GM04503 (cell line): ENCODE data around the gene SF3B2.
"Not testable (repeated sequence)": the region's sequence is repeated elsewhere in the genome, so short reads cannot be mapped to it uniquely, and the experiment has no call there.

ENCODE experiments used
- DNase-seq: peaks from one replicate; pipeline ENCODE4 v3.0.0-alpha.2; 2012; ENCODE audit warnings: low read depth

SF3B2 gene, protein sequence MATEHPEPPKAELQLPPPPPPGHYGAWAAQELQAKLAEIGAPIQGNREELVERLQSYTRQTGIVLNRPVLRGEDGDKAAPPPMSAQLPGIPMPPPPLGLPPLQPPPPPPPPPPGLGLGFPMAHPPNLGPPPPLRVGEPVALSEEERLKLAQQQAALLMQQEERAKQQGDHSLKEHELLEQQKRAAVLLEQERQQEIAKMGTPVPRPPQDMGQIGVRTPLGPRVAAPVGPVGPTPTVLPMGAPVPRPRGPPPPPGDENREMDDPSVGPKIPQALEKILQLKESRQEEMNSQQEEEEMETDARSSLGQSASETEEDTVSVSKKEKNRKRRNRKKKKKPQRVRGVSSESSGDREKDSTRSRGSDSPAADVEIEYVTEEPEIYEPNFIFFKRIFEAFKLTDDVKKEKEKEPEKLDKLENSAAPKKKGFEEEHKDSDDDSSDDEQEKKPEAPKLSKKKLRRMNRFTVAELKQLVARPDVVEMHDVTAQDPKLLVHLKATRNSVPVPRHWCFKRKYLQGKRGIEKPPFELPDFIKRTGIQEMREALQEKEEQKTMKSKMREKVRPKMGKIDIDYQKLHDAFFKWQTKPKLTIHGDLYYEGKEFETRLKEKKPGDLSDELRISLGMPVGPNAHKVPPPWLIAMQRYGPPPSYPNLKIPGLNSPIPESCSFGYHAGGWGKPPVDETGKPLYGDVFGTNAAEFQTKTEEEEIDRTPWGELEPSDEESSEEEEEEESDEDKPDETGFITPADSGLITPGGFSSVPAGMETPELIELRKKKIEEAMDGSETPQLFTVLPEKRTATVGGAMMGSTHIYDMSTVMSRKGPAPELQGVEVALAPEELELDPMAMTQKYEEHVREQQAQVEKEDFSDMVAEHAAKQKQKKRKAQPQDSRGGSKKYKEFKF

DNA sequence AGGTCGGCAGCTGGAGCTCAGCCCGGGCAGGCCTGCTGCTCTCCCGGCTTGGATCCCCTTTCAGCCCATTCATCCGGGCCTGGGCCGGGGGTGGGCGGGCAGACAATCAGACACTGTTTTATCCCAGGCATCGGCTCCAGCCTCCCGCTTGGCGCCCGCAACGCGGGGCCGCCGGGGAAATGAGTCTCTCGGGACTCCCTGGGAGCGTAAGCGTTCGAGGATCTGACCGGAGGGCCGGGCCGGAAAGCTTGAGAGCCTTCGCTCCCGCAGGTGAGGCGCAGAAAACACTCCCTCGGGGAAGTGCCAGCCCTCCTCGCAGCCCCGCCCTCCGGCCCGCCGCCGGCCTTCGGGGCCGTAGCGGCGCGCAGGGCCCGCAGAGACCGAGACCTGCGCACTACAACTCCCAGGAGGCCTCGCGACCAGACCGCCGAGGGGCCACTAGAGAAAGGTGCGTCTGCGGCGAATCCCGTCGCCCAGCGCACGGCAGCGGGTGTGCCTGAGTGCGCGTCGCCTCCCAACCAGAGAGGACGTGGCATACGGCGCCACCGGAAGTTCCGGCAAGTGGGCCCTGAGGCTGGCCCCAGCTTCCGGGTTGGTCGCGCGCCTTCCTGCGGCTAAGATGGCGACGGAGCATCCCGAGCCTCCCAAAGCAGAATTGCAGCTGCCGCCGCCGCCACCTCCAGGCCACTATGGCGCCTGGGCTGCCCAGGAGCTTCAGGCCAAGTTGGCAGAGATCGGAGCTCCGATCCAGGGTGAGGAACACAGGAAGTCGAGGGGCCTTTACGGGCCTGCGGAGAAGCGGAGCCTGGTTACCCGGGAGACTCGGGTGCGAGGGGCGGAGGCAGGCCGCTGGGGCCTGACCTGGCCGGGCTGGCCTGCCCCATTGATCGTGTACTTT is at the start of gene SF3B2:
Gene SF3B2, plus strand, starts transcription at position 599 of the 898 bp plus-strand sequence. Its CDS starts 21 bp downstream, at position 620.
- peak; percentile 86 for DNase-seq

DNA sequence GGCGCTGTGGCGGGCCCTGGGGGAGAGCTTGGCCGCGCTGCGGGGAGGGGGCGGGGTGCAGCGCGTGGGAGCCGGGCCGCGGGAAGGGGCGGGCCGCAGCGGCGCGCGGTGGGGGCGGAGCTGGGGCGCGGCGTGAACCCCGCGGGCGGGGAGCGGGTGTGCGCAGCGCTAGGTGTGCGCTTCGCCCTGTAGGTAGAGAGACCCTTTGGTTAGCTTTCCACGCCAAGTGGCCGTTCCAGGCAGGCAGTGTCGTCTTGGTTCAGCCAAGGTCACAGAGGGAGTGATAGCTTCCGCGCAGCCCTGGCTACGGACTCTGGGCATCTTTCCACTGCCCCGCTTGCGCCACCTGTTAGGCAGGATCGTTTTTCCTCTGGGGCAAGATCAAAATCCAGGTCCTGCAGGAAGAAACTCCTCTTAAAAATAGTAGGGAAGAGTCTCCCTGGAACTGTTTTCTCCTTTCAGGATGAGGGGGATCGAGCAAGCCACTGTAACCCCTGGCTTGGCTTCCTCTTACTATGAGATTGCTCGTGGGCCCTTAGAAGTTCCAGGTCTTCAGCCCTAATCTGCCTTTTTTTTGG is 49.4 kb upstream of the SF3B2 start:
- DNase-seq = no peak

DNA sequence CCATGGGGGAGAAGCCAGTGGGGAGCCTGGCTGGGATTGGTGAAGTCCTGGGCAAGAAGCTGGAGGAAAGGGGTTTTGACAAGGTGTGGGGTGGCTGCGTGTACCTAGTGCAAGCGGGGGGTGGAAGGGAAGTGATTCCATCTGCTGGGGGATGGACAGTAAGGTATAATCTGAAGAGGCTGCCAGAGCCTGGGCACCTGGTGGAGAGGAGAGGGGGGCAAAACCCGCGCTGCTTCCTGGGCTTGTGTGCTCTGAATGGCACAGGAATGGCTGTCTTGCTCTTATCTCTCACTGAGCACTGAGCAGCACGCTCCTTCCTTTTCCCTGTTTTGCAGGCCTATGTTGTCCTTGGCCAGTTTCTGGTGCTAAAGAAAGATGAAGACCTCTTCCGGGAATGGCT is 48.9 kb upstream of the SF3B2 start:
- no peak for DNase-seq

DNA sequence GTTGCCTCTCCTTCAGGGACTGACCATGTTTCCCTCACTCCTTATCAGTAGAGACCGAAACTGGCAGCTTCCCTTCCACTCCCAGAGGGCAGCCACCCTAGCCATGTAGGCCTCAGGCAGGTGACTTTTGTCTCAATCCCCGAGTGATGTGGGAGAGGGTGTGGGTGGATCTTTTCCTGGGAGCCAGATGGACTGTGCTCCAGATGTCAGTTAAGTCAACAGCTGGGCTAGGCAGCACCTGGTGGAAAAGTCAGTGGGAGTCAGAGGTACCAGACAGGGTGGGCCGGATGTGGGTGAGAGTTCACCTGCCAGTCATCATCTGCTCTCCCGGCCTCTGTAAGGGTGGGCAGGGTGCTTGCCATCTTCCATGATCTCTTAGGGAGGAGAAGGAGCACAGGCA is 48.0 kb upstream of the SF3B2 start:
- DNase-seq = no peak

DNA sequence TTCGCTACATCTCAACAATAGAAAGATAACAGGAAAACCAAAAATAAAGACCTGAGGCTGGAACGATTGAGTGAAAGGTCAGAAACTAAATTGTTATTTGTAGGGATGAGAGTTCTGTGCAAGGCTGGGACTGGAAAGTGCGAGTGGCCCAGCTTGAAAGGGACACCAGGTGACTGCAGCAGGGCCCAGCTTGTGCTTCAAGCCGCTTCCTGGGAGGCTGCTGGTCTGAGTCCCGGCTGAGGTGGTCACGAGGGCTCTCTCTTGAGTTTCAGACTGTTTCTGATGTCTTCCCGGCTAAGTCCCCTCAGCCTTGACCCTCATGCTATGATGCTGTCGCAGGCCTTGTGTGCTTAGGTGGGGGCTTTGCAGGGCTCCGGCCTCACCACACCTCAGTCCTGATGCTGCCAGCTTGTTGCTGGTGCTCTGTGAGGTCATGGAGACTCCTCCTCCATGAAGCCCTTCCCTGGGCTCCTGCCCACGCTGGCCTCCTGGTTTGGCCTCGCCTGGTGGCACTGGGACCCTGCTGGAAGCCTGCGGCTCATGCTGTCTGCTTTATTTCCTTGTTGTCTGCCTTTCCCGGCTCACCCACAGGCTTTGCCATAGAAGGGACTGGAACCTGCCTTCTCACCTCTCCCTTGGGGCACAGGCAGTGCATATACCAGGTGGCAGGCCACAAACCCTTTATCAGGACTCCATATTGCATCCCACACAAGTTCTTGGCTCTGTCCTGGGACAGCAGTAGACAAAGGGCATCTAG is 45.9 kb upstream of the SF3B2 start:
- no peak for DNase-seq

DNA sequence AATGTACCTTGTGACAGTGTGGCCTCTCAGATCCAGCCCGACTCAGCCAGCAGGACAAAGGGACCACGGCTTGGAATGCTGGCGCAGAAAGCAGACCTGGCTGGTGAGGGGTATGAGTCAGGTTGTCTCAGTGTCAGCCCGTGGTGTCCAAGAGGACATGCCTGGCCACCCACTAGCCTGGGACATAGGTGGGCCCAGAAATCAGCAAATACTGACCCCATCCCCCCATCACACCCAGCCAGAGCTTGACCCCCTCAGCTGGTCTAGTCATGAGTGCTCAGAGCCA is 45.3 kb upstream of the SF3B2 start:
- DNase-seq = no peak

DNA sequence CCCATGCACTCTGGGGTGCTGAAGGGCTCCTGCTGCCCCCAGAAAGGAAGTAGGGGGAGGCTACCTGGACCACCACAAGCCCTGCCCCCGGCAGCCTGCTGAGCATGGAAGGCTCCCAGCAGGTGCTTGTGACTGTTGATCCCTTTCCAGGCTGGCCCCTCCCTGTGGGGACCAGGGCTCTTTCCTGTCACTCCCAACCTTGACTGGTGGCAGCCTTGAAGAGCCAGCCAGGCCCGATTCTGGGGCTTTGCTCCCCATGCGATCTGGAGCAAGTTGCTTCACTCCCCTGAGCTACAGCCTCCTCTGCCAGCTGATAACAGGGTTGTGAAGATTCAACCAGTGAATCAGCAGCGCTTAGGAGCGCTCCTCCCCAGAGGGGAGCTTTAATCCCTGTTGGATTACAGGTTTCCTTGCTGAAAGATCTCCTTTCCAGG is 44.9 kb upstream of the SF3B2 start:
- DNase-seq = no peak

DNA sequence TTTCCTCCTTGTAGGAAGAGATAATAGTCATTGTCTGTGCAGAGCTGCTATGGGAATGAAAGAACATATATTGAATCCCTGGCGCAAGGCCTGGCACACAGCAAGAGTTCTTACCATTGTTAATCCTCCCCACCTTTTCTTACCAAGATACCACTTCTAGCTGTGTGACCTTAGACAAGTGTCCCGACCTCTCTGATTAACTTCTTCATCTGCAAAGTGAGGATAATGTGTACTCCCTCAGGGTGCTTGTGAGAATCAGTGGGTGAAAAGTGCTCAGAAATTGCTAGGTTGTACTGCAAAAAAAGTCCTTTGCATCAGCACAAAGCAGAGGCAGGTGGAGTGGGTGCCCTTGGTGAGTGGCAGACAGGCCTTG is 44.1 kb upstream of the SF3B2 start:
- DNase-seq = no peak

DNA sequence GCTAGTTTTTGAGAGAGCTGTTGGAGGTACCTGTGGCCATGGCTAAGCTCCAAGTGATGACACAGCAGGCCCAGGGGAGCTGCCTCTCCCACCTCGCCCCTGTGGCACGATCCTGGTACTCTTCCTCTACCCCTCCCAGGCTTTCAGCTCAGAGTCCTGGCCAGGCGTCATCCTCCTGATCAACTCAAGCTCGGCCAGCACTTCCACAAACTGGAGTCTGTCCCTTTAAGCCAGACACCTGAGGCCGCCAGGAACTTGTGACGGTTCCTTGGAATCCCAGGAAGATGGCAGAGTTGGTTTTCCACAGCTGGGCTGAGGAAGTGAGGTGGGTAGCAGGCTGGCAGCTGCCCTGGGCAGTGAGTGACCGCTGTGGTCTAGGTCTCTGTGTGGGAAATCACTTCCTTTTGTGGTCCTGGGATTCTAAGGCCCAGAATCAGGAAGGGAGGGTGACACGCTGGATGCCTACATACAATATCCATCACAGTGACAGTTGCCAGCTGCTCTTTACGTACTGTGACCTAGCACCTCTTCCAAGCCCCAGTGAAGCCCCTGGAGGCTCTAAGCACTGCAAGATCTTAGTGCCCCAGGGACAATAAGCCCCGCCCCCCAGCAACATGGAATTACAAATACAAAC is 43.6 kb upstream of the SF3B2 start:
- DNase-seq = no peak

DNA sequence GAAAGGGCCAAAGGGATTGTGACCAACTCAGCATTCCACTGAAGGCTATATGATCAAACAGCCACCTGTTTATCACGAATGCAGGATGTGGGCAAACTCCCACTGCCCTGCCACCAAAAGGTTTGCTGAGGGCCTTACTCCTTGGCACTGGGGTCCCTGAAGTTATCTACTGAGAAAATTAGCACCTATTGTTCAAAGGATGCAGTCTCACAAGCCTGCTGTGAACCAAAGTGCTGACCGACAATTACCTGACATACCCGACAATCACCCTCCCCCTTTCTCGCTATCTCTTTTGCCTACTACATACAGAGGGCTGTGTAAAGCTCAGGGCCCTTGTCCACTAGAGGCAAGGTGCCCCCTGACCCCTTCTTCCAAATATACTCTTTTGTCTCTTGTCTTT is 42.1 kb upstream of the SF3B2 start:
- DNase-seq = not testable (repeated sequence)

DNA sequence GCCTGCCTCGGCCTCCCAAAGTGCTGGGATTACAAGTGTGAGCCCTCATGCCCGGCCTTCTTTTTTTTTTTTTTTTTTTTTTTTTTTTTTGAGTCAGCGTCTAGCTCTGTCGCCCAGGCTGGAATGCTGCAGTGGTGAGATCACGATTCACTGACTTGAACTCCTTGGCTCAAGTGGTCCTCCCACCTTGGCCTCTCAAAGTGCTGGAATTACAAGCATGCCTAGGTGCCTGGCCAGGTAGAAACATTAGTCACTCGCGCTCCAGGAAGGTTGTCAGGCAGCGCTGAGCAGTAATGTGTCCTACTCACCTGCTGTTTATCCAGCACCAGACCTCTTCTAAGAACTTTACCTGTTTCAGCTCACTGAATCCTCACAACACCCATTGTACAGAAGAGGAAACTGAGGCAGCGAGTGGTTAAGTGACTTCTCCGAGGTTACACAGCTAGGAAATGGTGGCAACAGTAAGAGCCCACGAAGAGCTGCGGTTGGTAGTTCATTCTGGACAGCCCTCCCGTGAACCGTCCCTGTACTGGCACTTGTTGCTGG is 40.9 kb upstream of the SF3B2 start:
- DNase-seq = no peak

DNA sequence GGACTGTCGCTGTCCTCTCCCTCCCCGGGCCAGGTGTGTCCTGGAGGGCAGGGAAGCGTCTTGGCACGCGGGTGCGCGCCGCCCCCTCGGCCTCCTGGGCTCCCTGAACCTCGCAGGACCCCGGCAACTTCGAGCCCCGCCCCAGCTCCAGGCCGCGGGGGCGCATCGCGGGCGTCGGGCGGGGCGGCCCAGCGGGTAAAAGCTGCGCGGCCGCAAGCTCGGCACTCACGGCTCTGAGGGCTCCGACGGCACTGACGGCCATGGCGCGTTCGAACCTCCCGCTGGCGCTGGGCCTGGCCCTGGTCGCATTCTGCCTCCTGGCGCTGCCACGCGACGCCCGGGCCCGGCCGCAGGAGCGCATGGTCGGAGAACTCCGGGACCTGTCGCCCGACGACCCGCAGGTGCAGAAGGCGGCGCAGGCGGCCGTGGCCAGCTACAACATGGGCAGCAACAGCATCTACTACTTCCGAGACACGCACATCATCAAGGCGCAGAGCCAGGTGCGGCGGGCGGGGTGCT is 40.3 kb upstream of the SF3B2 start, which contains the start of gene CST6:
Gene CST6, plus strand, starts transcription at position 224 of the 519 bp plus-strand sequence. Its CDS starts 37 bp downstream, at position 261.
- no peak for DNase-seq

DNA sequence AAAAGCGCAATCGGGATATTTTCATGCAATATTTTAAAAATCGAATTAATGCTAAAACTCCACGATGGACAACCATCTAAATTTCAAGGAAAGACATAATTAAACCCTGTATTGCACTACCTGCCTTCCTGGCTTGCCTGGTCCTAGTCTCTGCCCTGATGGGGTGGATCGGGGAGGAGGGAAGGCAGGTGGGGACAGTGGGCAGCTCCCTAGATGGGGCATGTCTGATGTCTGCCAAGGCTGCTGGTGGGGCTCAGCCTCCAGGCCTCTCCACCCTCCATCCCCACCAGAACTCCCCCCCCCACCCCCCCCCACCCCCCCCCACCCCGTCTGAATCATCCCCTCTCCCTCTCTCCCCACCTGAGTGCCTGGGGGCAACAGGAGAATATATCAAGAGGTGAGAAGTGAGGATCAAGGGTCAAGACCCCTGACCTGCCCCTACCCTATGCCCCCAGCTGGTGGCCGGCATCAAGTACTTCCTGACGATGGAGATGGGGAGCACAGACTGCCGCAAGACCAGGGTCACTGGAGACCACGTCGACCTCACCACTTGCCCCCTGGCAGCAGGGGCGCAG is 39.7 kb upstream of the SF3B2 start:
- DNase-seq = no peak

DNA sequence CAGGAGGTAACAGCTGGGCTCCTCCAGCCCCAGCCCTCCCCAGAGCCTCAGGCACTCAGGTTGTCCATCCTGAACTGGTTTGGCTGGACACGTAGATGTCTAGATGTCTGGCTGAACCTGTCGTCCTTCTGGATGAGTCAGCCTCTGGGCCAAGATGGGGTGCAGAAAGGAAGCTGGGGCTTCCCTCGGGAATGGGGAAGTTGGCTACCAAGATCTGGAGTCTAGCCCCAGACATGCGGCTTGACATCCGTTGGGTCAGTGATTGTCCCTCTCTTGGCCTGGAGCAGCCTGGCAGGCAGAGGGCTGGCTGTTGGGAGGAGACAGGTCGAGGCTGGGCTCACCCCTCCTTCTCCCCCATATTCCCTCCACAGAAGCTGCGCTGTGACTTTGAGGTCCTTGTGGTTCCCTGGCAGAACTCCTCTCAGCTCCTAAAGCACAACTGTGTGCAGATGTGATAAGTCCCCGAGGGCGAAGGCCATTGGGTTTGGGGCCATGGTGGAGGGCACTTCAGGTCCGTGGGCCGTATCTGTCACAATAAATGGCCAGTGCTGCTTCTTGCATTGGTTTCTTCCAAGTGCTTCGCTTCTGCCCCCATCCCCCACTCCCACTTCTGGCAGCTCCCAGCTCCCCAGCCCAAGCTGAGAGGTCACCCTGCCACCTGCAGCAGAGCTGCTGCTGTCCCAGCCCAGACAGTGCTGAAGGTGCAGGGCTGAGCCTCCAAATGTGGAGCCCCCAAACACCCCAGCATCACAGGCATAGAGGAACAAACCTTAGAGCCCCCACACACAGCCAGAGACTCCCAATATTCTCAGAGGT is 39.0 kb upstream of the SF3B2 start:
- no peak for DNase-seq

DNA sequence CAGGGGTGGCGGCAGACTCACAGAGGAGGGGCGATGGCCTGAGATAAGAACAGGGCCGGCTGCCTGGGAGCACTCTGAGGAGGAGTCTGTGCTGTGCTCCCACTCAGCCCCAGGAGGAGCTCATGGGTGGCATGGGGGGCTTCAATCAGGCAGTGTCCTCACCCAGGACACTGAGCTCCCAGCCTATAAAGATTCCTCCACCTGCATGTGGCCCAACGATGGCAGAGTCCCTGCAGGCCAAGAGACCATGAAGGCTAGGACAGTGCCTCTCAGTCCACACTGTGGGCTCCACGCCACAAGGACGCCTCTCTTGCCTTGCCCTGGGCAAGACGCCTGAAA is 38.4 kb upstream of the SF3B2 start:
- DNase-seq = no peak

DNA sequence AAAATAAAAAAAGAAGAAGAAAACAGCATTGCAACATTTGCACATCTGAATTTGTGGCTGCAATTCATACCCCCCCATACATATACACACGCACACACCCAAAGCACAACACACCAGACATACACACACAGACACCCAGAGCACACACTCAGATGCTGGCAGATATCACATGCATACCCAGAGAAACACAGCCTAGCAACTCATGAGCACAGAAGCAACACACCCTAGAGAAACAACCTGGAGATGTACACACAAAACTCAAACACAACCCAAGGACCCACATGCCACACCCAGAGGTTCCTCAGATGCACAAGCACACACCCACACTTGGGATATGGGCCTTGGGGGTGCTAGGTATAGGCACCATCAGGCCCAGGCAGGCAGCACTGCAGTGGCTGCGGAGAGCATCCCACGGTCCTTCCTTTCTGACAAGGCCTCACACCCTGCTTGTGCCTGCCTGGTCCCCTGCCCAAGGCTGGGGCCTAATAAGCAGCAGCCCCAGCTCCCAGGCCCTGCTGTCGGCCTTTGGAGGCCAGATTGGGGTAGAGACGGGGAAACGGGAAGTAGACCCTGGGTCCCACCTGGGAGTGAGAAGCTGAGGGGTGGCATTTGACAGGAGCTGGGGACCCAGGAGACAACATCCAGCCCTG is 37.2 kb upstream of the SF3B2 start:
- DNase-seq = no peak

DNA sequence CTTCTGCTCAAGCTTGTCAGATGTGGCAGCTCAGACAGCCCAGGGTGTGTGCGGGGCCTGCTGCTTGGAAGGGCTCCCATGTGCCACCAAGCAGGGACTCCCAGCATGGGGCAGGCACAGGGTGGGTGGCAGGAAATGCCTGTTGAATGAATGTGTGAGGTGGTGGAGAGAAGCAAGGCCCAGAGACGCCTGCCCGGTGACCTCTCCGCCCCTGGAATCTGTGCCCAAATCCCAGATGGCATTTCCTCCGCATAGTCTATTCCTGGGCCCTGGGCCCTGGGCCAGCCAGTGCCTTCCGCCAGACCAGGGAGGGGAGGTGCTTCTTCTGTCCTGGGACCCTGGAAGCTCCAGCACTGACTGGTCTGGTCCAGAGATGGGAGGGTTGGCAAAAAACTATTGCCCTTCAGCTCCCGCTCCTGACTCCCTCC is 36.7 kb upstream of the SF3B2 start:
- DNase-seq = peak; percentile 33
